Measurements from ENCODE around the gene GRPEL2. TPM values are rescaled to one million over a fixed set of nuclear protein-coding genes. Genes with fewer than 3 reads are reported as not detected.

GRPEL2 gene
- total RNA-seq, 3 donors from 2014 or later = 9.9 to 15.2 (median 11.1) TPM

DNA sequence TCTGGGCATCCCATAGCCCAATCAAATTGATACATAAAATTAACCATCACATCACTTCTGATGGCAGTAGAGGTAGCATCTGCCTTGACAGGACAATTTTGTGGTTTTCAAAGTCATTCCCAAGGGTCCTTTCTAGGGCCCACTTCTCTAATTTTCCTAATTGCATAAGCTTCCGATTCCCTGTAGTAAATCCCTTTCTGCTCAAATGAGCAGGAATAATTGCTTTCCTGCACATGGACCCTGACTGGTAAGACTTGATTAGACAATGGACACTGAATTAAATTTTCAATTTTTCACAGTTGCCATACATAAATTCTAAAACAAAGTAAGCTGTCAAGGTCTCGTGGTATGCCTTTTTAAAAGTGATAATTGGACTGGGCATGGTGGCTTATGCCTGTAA, 55.8 kb downstream of the GRPEL2 start:
- Histone ChIP-seq H3K9me3 (no peaks in the 10 kb centered on the region), H3K4me1 (ENCODE audit: low read depth) (no peaks in the 10 kb centered on the region), H3K36me3 (ENCODE audit: low read depth) (no peaks in the 10 kb centered on the region), H3K4me3 (no peak overlapping the region)
- intact Hi-C loops (cut with DNase I, micrococcal nuclease) = no loop called here
- TF ChIP-seq, protein P1, sequence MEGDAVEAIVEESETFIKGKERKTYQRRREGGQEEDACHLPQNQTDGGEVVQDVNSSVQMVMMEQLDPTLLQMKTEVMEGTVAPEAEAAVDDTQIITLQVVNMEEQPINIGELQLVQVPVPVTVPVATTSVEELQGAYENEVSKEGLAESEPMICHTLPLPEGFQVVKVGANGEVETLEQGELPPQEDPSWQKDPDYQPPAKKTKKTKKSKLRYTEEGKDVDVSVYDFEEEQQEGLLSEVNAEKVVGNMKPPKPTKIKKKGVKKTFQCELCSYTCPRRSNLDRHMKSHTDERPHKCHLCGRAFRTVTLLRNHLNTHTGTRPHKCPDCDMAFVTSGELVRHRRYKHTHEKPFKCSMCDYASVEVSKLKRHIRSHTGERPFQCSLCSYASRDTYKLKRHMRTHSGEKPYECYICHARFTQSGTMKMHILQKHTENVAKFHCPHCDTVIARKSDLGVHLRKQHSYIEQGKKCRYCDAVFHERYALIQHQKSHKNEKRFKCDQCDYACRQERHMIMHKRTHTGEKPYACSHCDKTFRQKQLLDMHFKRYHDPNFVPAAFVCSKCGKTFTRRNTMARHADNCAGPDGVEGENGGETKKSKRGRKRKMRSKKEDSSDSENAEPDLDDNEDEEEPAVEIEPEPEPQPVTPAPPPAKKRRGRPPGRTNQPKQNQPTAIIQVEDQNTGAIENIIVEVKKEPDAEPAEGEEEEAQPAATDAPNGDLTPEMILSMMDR (IDR thresholded peaks at IDR 0.05) = no peak
- ATAC-seq (no peak), DNase-seq (no peak)

DNA sequence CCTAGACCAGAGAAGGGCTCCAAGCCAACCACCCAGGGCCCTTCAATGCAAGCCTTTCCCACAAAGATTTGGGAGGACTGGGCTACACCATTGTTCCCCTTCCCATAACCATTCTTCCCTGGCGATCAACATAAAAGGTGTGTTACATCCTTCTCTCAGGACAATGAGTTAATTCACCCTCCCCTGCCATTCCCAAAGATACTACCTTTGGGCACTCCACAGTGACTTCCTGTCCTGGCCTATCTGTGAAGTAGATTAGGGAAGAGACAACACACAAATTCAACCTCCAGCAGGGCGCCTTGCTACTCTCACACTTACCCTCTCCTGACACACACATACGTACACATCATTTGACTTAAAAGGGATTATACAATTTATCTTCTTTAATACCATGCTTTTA, 57.0 kb downstream of the GRPEL2 start:
- intact Hi-C loops (cut with DNase I, micrococcal nuclease) = no loop called here
- no peaks in the 10 kb centered on the region for H3K4me1 ChIP-seq (ENCODE audit: low read depth)
- H3K9me3 ChIP-seq = no peaks in the 10 kb centered on the region
- no peak overlapping the region for H3K4me3 ChIP-seq
- no peaks in the 10 kb centered on the region for H3K36me3 ChIP-seq (ENCODE audit: low read depth)
- TF ChIP-seq, protein P1 (IDR thresholded peaks at IDR 0.05) = no peak
- ATAC-seq (no peak), DNase-seq (no peak)

Other genes with a start within 250 kb of the GRPEL2 start
- gene ABLIM3, start 204.0 kb upstream of the GRPEL2 start, total RNA-seq = 10 to 100 TPM in 1 of 3 donors, 1 to 10 TPM in 2; 4.1 to 12.4 (median 7.4) TPM
- gene AFAP1L1, start 73.6 kb upstream of the GRPEL2 start, total RNA-seq = 1 to 10 TPM; 1.5 to 7.3 (median 1.9) TPM
- gene PCYOX1L, start 12.5 kb downstream of the GRPEL2 start, total RNA-seq = 1 to 10 TPM; 3.1 to 5.9 (median 4.2) TPM
- gene IL17B, start 33.8 kb downstream of the GRPEL2 start, total RNA-seq = under 1 TPM in 1 of 3 donors, not detected in 2; 0.92 TPM
- gene CSNK1A1, start 205.9 kb downstream of the GRPEL2 start, total RNA-seq = 100 to 1,000 TPM; 200 to 233 (median 224) TPM
- 10 to 100 TPM; 13.4 to 35.0 (median 24.6) TPM for gene ARHGEF37, start 236.0 kb downstream of the GRPEL2 start, total RNA-seq